K562 (cell line): ENCODE data around the gene QKI. TPM values are rescaled to one million over a fixed set of nuclear protein-coding genes. Genes with fewer than 3 reads are reported as not detected.

Experiments
- ATAC-seq: fragments of 200-7000 bp; cut with Tn5 transposase; 3 replicates; pipeline ENCODE4 v1.9.1; 2020; ENCODE audit warnings: moderate library complexity
- BruUV-seq: library from RNA; stranded (reverse); fragments of 400-500 nt; replicated peaks from 2 replicates; lab custom pipeline; 2021; lab: Mats Ljungman, UMichigan
- CTCF ChIA-PET: fragments of 300-600 bp; formaldehyde crosslinking; extraction: SDS; loops from one replicate; lab custom pipeline; 2021; ENCODE audit warnings: low intra/inter-chr PET ratio; lab: Yijun Ruan, JAX
- POLR2A ChIA-PET: fragments of 300-600, 350-650 bp; sonication (Branson Sonifier 250); formaldehyde crosslinking; extraction: SDS; loops from one replicate; lab custom pipeline; 2021; ENCODE audit warnings: antibody characterized with exemption, inconsistent platforms; lab: Yijun Ruan, JAX
- DNase-seq, 4 experiments: peaks; one replicate each; pipeline versions ENCODE4 v3.0.0 to v3.0.0-alpha.2; 2011 to 2018; ENCODE audit warnings: low spot score in 3 of 4, mixed read lengths in 3 of 4; ENCODE audit errors: extremely low read depth in 1 of 4
- FAIRE-seq: peaks from 2 replicates; lab custom pipeline; 2011; peaks lifted over from hg19 to GRCh38; lab: Jason Lieb, UNC
- H2AFZ ChIP-seq: 2 replicates; pipeline ENCODE4 v1.6.0; 2011; ENCODE audit warnings: low read depth, low read length, control low read depth, inconsistent platforms
- H3K27ac ChIP-seq: fragments of 200-600 bp; 3 replicates; pipeline ENCODE4 v1.8.0; 2011; ENCODE audit warnings: low read depth, mild to moderate bottlenecking, control low read depth, inconsistent platforms, low read length, moderate library complexity, mixed read lengths; ENCODE audit errors: extremely low read depth
- H3K27me3 ChIP-seq, 2 experiments: fragments of 300-600 bp in 1 of 2; 2 replicates in 1 of 2; 3 replicates in 1 of 2; pipeline versions ENCODE4 v1.6.0 to v1.8.0; 2011; ENCODE audit warnings: inconsistent platforms in 2 of 2, low read length in 2 of 2, mild to moderate bottlenecking in 1 of 2, mixed read lengths in 1 of 2, moderate library complexity in 1 of 2; ENCODE audit not compliant: control insufficient read depth in 2 of 2, insufficient read depth in 2 of 2
- H3K36me3 ChIP-seq: fragments of 300-600 bp; 3 replicates; pipeline ENCODE4 v1.8.0; 2011; ENCODE audit warnings: mild to moderate bottlenecking, low read length, inconsistent platforms; ENCODE audit not compliant: control insufficient read depth, insufficient read depth
- H3K4me1 ChIP-seq, 2 experiments: fragments of 200-600 bp in 1 of 2; replicated peaks in 1 of 2; 2 replicates in 1 of 2; 3 replicates in 1 of 2; pipeline versions ENCODE4 v1.5.1 to v1.8.0; 2011; ENCODE audit warnings: inconsistent platforms in 2 of 2, low read length in 2 of 2, mild to moderate bottlenecking in 1 of 2, mixed read lengths in 1 of 2, moderate library complexity in 1 of 2; ENCODE audit not compliant: control insufficient read depth in 2 of 2, insufficient read depth in 2 of 2
- H3K4me2 ChIP-seq: 2 replicates; pipeline ENCODE4 v1.6.1; 2011; ENCODE audit warnings: low read length, control low read depth, inconsistent platforms, mixed read lengths; ENCODE audit not compliant: insufficient read depth
- H3K4me3 ChIP-seq: fragments of 200-600 bp; sonication (generic), shearing (Covaris generic); 2 replicates; pipeline ENCODE4 v1.5.1; 2016; ENCODE audit warnings: control low read depth, inconsistent platforms
- H3K79me2 ChIP-seq: fragments of 200-600 bp; 3 replicates; pipeline ENCODE4 v1.8.0; 2011; ENCODE audit warnings: low read length, inconsistent platforms; ENCODE audit not compliant: control insufficient read depth, insufficient read depth
- H3K9ac ChIP-seq, 2 experiments: 2 replicates each; pipeline versions ENCODE4 v1.6.0 to v1.6.1; 2011; ENCODE audit warnings: low read depth in 2 of 2, low read length in 2 of 2, control low read depth in 1 of 2, inconsistent platforms in 1 of 2, mild to moderate bottlenecking in 1 of 2, mixed read lengths in 1 of 2; ENCODE audit not compliant: insufficient read depth in 1 of 2
- H3K9me1 ChIP-seq: one replicate; pipeline ENCODE4 v1.6.0; 2011; ENCODE audit warnings: inconsistent platforms, mild to moderate bottlenecking, low read length, moderate library complexity; ENCODE audit not compliant: control insufficient read depth, insufficient read depth
- H3K9me3 ChIP-seq: replicated peaks from 2 replicates; pipeline ENCODE4 v1.5.1; 2011; ENCODE audit warnings: low read depth, low read length, inconsistent platforms; ENCODE audit not compliant: control insufficient read depth, insufficient read depth
- H4K20me1 ChIP-seq: replicated peaks from 2 replicates; pipeline ENCODE4 v1.6.1; 2011; ENCODE audit warnings: low read length, inconsistent platforms, mixed read lengths; ENCODE audit not compliant: control insufficient read depth, insufficient read depth
- BCOR ChIP-seq: fragments of 450-650 bp; IDR thresholded peaks from 2 replicates; pipeline ENCODE4 v1.6.1; 2016
- CHD4 ChIP-seq: fragments of 200-600 bp; sonication (generic); IDR thresholded peaks from 3 replicates; pipeline ENCODE4 v1.6.1; 2012; ENCODE audit warnings: low read depth, mild to moderate bottlenecking, mixed read lengths, low read length, inconsistent platforms; ENCODE audit not compliant: insufficient read depth, insufficient replicate concordance, poor library complexity, severe bottlenecking
- HDAC2 ChIP-seq: fragments of 450-650 bp; IDR thresholded peaks from 2 replicates; pipeline ENCODE4 v1.6.1; 2016; ENCODE audit warnings: mild to moderate bottlenecking
- KDM1A ChIP-seq, 2 experiments: fragments of 450-650 bp; IDR thresholded peaks; 2 replicates each; pipeline ENCODE4 v1.6.1; 2016; ENCODE audit warnings: mild to moderate bottlenecking in 2 of 2
- MAFG ChIP-seq: fragments of 450-650 bp; conservative IDR thresholded peaks from 2 replicates; pipeline ENCODE4 v1.6.1; 2016; ENCODE audit warnings: missing genetic modification characterization, missing compliant biosample characterization
- NFE2 ChIP-seq: IDR thresholded peaks from 2 replicates; pipeline ENCODE4 v1.6.1; 2014; ENCODE audit warnings: antibody characterized with exemption, low read depth
- PHTF2 ChIP-seq: fragments of 250-450 bp; sonication (Bioruptor Pico); IDR thresholded peaks from 2 replicates; pipeline ENCODE4 v1.5.0; 2021; ENCODE audit warnings: mild to moderate bottlenecking
- RBM25 ChIP-seq: fragments of 200-400 bp; formaldehyde crosslinking; IDR thresholded peaks from 2 replicates; pipeline ENCODE4 v1.6.1; 2018; ENCODE audit warnings: low read length, low read depth, moderate library complexity; ENCODE audit not compliant: severe bottlenecking
- RCOR1 ChIP-seq, 2 experiments: IDR thresholded peaks; 2 replicates each; pipeline ENCODE4 v1.6.1; 2012; ENCODE audit warnings: low read depth in 2 of 2, low read length in 2 of 2, borderline replicate concordance in 1 of 2, improper control_type of control experiment in 1 of 2
- SMARCA5 ChIP-seq: fragments of 450-650 bp; IDR thresholded peaks from 2 replicates; pipeline ENCODE4 v1.6.1; 2016
- ZNF175 ChIP-seq: fragments of 200-800 bp; sonication (Bioruptor generic); IDR thresholded peaks from 2 replicates; pipeline ENCODE4 v1.6.1; 2016; ENCODE audit warnings: low read depth, mild to moderate bottlenecking, missing genetic modification characterization, missing compliant biosample characterization
- ZNF583 ChIP-seq: fragments of 250-450 bp; sonication (Bioruptor Pico); IDR thresholded peaks from 2 replicates; pipeline ENCODE4 v1.4.0; 2020
- ZNF79 ChIP-seq: fragments of 250-450 bp; sonication (Bioruptor Pico); IDR thresholded peaks from 2 replicates; pipeline ENCODE4 v1.4.0; 2020; ENCODE audit warnings: low read depth, mild to moderate bottlenecking, moderate library complexity
- WGBS: fragments of 100-300 bp; shearing (Covaris generic); methylation state at CpG from one replicate; pipeline ENCODE4 v1.1.6; 2016; ENCODE audit warnings: low coverage, mixed read lengths; ENCODE audit not compliant: insufficient coverage; ENCODE audit errors: missing lambda C conversion rate; 5-methylcytosine and 5-hydroxymethylcytosine counted together
- in situ Hi-C: fragments of 300-500 bp; cut with MboI; formaldehyde crosslinking; loops from 4 replicates; pipeline ENCODE4 v1.15.0; 2018; ENCODE audit warnings: inconsistent platforms, mixed read lengths
- intact Hi-C: fragments of 100-400 bp; cut with micrococcal nuclease; formaldehyde crosslinking; loops from 2 replicates; pipeline ENCODE4 v1.14.2; 2022
- polyA plus RNA-seq, 8 experiments: library from polyadenylated mRNA; depleted of rRNA in 4 of 8; stranded (reverse) in 5 of 8; unstranded in 3 of 8; fragments of >200 nt; fragmentation: Nextera tagmentation in 2 of 8; fragmentation: Illumina TruSeq in 1 of 8; extraction: Ambion mirVana in 2 of 8; extraction: Trizol in 1 of 8; gene quantifications; 2 replicates each; pipeline versions ENCODE4 v1.2.1 to v1.2.3, GENCODE V29; 2011 to 2014; ENCODE audit warnings: inconsistent platforms in 1 of 8, missing spikeins in 1 of 8
- total RNA-seq, 7 experiments: library from RNA; depleted of rRNA in 6 of 7; stranded (reverse); fragments of >200 nt in 6 of 7; fragmentation: Illumina TruSeq in 2 of 7; extraction: Trizol in 2 of 7; gene quantifications; 2 replicates each; pipeline versions ENCODE4 v1.2.1 to v1.2.3, GENCODE V29; 2011 to 2021; ENCODE audit warnings: low replicate concordance in 1 of 7

The QKI gene
- total and polyA plus RNA-seq, 9 of the 15 experiments (the other 6 are each of a cell fraction or from before 2014, with no cell fraction given) = 20.4 to 215 (median 123) TPM

DNA sequence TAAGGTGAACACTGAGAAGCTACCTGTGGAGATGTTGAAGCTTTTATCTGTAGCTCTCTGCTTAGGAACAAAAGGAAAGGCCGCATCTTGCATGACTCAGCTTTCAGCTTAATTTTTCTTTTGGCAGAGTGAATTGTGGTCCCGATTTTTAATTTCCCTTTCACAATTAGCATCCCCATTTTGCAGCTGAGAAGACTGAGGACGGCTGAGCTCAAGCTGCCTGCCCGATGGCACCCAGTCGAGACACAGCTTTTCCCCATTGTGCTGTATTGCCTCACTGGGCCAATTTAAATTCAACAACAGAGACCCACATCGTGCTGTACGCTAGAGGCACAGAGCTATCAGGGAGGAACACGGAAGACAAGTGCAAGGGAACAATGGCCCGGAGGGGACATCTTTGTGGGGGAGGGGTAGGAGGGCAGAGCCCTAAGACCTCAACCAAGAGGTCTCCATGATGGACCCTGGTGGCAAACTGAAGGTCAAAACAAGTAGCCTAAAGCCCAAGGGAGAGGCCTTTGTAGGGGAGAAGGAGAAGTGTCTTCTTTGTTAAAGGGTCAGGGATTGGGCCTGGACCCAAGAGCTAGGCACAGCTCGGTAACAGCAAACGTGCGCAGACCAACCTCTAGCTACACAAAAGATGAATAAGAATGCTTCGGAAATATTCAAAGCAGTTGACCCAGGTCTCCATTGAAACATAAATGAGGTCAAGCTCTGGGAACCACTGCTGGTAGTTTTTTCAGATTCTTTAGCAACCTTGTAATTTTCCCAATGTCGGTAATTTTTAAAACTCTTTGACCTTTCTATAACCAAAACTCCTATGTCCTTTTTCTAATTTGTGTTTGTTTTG, 13.3 kb upstream of the QKI start:
- WGBS = 53% methylated on average over 14 of the region's 14 CpGs
- Histone ChIP-seq H3K4me3 (no peak overlapping the region), H3K27ac (no peak overlapping the region)
- peak; percentile 80 for TF ChIP-seq BCOR
- TF ChIP-seq ZNF175 (CRISPR knock-in tag) = no peak
- no peak for TF ChIP-seq ZNF583 (CRISPR knock-in tag)
- TF ChIP-seq NFE2 = peak; percentile 40; the same call in 1 of the 2 replicates
- peak; percentile 78 for TF ChIP-seq CHD4
- TF ChIP-seq MAFG (tag) = peak; percentile 32; the same call in 1 of the 2 replicates
- TF ChIP-seq PHTF2 (CRISPR knock-in tag) = no peak
- TF ChIP-seq SMARCA5 = 0 out of 2 replicates have a peak, but pooled peaks have one; percentile 63
- TF ChIP-seq HDAC2 = peak; percentile 33; the same call in 1 of the 2 replicates
- no peak for TF ChIP-seq ZNF79
- TF ChIP-seq RCOR1 (IDR thresholded peaks at IDR 0.05; ENCODE audit: borderline replicate concordance in 1 of 2, low read depth in 2 of 2, low read length in 2 of 2) = peak in 1 of 2 experiments; percentile 48; a peak in 1 of 4 replicates
- TF ChIP-seq RBM25 = peak; percentile 78
- TF ChIP-seq KDM1A (IDR thresholded peaks at IDR 0.05) = peak in 1 of 2 experiments; percentile 45; a peak in 1 of 4 replicates
- TF ChIP-seq, all 486 proteins: peak for 9
- POLR2A ChIA-PET = interaction anchor here (0.8 to 2.4 kb wide), 3 partner anchors 10 to 22 kb away, joined by 3 to 6 read pairs (median 6); no protein-coding TSS in a partner anchor
- CTCF ChIA-PET = no interaction called here
- no peak overlapping the region for H3K4me2 ChIP-seq
- no peak for DNase-seq
- intact Hi-C loops (loop anchor here (5.0 kb wide), 1 partner anchor 219 kb away; no protein-coding TSS in a partner anchor), in situ Hi-C loops (no loop called here)
- ATAC-seq = no peak
- peaks cover 0 to 3% of the 10 kb centered on the region in 2 experiments; a peak in 1 of 5 replicates for H3K4me1 ChIP-seq
- no TSS peak for BruUV-seq
- no peak for FAIRE-seq
- no peaks in the 10 kb centered on the region for H3K9me3 ChIP-seq
- no peaks in the 10 kb centered on the region for H4K20me1 ChIP-seq
- no peaks in the 10 kb centered on the region for H3K9me1 ChIP-seq
- peaks cover 5 to 23% of the 10 kb centered on the region in 2 experiments for H3K27me3 ChIP-seq
- H3K36me3 ChIP-seq = no peaks in the 10 kb centered on the region
- H3K79me2 ChIP-seq = no peaks in the 10 kb centered on the region
- H3K9ac ChIP-seq = no peak overlapping the region
- no peak overlapping the region for H2AFZ ChIP-seq
